GM19043 (cell line): ENCODE measurements around the gene GADL1.

Source experiments
- ATAC-seq: cut with Tn5 transposase; IDR thresholded peaks from one replicate; pipeline ENCODE4 v1.9.1; 2021; ENCODE audit warnings: low read depth; ENCODE audit not compliant: unreplicated experiment

GADL1 gene, protein sequence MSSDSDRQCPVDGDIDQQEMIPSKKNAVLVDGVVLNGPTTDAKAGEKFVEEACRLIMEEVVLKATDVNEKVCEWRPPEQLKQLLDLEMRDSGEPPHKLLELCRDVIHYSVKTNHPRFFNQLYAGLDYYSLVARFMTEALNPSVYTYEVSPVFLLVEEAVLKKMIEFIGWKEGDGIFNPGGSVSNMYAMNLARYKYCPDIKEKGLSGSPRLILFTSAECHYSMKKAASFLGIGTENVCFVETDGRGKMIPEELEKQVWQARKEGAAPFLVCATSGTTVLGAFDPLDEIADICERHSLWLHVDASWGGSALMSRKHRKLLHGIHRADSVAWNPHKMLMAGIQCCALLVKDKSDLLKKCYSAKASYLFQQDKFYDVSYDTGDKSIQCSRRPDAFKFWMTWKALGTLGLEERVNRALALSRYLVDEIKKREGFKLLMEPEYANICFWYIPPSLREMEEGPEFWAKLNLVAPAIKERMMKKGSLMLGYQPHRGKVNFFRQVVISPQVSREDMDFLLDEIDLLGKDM

DNA sequence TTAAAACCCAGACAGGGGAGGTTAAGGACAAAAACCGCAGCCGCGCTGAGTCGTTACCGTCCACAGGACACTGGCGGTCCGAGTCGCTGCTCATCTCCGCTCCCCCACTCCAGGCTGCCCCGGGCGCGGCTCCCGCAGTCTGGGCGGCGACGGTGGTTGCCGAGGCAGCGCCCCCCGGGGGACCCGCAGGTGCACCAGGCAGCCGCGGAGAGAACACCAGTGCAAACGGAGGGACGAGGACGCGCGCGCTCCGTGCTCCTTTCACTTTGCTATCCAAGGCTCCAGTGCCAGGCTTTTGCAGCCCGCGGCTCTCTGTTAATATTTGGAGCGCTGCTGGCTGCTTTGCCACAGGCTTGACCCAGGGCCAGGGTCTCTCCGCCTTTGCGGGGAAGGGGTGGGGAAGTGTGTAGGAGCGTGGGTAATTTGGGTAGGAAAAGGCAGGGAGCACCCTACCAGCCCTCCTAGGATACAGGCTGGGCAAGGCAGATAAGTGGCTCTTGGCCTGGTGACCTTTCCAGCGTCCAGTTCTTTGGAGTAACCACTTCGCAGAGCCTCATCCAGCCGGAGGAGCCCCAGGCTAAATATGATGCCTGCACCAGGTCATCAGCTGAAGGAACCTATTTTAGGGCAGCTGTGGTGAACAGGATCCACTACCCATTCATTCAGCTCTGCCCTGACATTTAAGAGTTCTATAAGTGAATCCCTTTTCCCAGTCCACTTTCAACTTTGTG, at the start of gene GADL1:
Gene GADL1 (minus strand): TSS at position 141 of the 731 bp plus-strand sequence. CDS start 47 bp downstream, at position 94.
- ATAC-seq: no peak

DNA sequence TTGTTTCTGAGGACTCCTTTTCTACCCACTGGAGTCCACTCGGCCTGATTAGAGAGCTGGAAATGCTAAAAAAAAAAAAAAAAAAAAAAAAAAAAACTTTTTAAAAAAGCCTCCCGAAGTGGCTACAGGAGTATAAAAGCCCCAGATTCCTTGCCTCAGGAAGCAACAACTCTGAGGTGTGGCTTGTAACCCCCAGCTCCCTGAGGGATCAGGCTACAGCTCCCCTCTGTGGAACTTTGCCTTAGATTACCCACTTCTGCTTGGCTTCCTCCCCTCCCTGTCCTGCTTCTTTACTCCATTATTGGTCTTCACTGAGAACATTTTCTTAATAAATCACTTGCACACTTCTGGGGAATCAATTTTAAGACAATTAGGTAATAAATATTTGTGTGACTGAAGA, 49.7 kb upstream of the GADL1 start:
- ATAC-seq: no peak

DNA sequence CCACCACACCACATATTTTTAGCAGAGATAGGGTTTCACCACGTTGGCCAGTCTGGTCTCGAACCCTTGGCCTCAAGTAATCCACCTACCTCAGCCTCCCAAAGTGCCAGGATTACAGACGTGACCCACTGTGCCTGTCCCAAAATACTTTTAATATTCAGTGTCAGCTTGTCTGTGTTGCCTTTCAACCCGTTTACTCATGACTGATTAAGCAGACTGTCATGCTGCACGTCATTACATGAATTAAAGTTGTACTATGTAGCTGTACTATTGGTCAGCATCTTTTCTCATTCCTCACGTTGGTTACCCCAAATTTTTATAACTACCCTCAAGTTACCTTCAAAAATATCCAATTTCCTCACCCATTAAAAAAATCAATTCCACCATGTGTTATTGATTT, 48.7 kb upstream of the GADL1 start:
- ATAC-seq: no peak

DNA sequence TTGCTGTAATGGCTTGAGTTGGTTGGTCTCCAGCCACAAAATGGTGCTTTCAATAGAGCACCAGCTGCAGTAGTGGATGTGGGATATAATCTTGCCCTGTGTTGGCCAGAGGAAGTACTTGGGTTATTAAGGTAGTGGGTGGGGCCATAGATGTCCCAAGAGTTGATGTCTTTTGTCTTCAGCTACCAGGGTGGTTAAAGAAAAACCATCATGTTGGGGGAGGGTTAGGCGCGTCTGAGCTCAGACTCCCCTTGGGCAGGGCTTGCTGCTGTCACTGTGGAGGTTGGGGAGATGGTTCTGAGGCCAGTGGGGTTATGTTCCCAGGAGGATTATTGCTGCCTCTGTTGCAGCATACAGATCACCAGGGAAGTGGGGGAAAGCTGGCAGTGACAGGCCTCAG, 46.9 kb upstream of the GADL1 start:
- no peak for ATAC-seq

DNA sequence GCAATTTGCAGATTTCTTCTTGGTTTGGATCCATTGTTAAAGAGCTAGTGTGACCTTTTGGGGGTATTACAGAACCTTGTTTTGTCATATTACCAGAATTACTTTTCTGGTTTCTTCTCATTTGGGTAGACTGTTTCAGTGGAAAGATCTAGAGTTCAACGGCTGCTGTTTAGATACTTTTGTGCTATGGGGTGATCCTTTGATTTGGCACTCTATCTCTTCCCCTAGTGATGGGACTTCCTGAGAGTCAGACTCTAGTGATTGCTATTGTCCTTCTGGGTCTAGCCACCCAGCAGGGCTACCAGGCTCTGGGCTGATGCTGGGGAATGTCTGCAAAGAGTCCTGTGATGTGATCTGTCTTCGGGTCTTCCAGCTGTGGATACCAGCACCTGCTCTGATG, 46.3 kb upstream of the GADL1 start:
- no peak for ATAC-seq

DNA sequence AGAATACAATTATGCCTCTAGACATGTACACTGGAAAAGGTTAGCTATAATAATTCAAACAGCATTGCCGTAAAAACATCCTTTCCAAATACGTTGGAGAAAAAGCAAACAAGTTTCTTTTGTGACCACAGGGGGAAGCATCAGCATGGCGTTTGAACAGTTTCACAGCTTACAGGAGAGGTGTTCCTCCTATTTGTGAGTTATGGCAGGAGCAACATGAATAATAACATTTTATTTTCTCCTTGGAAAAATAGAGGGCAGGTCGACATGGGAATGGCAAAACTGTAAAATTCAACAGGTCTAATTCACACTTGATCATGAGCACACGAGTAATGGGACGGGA, 39.7 kb upstream of the GADL1 start:
- no peak for ATAC-seq

DNA sequence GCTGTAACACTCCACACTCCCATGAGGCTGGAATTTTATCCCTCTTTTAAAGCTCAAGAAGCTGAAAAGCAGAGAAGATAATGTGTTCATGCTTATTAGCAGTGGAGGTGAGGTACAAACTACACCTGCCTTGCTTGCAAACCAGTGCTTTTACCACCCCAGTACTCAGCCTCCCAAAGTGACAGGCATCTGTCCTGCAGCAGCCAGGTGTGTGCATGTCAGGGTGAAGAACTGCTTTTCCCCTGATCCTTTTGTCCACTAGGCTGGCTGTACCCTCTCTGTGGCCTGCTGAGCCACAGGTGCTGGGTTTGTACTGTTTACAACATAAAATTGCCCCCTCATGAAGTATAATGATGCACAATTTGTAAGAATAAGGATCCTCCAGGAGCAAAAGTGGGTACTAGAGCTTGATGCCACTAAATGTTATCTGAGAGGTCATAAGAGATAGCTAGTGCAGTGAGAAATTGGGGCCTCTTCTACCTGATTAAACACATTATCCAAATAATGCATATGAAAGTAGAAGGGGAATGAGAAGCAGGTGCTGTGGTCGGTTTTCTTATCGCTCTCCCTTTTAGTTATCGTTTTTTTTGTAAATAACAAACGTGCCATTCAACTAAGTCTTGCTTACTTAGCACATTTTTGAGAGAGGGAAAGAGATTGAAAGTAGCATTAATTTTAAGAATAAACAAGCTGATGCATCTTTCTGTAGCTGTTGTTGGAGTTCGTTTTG, 39.2 kb upstream of the GADL1 start:
- ATAC-seq: no peak

DNA sequence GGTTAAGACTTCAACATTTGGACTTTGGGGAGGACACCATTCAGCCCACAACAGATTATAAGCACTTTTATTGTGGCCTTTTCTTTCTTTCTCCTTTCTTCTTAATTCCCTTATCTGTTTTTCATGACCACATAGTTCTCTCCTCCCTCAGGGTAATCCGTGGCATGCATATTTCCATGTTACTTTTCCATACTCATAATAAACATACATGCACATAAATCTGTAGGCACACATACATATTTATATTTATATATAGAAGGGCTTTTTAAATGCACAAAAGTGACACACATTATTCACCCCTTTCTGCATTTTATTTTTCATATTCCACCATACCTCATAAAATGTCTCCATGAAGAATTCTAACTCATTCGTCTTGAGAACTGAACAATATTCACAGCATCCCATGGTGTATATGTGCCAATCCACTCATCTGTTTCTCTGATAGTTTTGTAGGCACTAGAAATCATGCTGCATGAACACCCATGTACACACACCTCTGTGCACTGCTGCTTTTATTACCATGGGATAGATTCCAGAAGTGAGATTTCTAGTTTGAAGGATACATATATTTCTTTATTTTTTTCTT, 38.1 kb upstream of the GADL1 start:
- no peak for ATAC-seq

DNA sequence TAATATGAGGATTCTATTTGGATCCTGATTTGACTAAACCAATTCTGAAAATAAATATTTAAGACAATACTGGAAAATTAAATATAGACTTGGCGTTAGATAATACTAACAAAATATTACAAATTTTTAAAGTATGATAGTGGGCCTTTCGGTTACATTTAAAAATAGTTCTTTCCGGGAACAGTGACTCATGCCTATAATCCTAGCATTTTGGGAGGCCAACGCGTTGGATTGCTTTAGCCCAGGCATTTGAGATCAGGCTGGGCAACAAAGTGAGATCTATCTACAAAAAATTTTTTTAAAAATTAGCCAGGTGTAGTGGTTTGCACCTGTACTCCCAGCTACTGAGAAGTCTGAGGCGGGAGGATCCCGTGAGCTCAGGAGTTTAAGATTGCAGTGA, 30.3 kb upstream of the GADL1 start:
- no peak for ATAC-seq

DNA sequence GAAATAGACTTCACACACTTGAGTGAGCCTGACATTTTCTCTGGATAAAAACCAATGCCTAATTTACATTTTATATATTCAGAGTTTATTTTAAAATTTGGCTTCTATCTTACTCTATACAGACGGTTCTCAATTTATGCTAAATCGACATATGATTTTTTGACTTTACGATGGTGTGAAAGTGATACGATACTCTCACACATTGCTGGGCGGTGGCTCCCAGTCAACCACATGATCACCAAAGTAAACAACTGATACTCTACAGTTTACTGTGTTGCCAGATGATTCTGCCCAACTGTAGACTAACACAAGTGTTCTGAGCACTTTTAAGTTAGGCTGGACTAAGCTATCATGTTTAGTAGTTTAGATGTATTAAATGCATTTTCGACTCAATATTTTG, 25.1 kb upstream of the GADL1 start:
- no peak for ATAC-seq

DNA sequence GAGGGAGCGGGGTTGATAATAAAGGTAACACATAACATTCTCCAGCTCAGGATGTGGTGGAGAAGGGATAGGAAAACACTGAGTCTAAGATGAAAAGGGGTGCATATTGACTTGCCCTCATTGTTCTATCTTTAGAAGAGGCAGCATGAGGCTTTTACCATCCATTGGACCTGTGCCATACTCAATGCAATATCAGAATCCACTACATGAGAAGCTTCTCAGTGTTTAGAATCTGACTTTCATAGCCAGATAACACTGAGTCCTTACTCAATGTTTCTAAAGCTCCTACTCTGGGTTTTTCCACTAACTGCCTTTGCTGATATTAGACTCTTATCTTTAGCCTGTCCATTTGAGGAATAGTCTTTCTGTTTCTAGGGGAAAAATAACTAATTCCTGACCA, 24.3 kb upstream of the GADL1 start:
- no peak for ATAC-seq

DNA sequence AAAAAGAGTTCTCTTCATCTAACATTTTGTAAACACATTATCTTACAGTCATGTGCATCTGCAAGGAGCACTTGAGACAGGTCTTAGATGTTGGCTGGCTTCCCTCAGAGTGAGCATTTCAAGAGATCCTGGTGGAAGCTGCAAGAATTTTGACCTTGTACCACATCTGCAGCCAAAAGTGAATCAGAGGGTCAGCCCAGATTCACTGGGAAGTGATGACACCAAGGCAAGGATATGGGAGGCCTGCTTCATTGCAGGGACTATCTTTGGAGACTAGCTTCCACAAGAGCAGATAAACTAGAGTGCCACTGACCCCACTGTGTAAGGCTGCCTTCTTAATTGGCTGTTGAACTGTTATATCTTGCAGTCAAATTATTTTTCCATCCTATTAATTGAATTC, 21.3 kb upstream of the GADL1 start:
- no peak for ATAC-seq

DNA sequence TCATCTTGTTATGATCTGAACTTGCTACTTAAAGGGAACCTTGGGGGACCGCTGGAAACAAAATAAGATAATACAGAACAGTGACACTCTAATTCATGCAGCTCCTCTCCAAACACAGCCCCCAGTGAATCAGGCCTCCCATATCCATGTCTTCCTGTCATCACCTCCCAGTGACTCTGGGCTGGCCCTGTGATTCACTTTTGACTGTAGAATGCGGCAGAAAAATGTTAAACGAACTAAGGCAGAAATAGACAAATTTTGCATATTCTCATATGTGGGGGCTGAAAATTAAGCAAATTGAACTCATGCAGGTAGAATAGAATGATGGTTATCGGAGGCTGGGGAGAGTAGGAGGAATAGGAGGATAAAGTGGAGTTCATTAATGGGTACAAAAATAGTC, 20.2 kb upstream of the GADL1 start:
- no peak for ATAC-seq

DNA sequence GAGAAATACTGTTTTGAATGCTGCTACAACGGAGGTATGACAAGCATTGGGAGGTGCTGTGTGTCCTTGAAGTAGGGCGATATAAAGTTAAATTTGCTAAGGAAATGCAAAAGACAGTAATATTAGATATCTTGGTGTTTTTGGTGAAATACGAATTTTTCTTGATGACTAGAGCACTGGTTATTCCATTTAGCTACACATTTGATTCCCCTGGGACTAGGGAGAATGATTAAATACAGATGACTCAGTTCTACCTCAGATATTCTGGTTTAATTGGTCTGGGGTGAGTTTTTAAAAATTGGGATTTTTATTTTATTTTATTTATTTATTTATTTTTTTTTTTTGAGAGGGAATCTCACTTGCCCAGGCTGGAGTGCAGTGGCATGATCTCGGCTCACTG, 18.7 kb upstream of the GADL1 start:
- ATAC-seq: no peak

DNA sequence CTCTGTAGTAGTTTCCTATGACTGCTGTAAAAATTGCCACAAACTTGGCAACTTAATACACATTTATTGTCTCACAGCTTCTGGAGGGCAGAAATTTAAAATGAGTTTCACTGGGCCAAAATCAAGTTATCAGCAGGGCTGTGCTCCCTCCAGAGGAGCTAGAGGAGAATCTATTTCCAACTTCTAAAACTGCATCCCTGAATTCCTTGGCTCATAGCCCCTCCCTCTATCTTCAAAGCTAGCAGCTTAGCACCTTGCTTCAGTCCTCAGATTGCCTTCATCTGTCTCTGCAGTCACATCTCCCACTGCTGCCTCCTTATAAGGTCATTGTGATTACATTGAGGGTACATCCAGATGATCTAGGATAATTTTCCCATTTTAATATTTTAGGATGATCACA, 17.8 kb upstream of the GADL1 start:
- ATAC-seq: no peak

DNA sequence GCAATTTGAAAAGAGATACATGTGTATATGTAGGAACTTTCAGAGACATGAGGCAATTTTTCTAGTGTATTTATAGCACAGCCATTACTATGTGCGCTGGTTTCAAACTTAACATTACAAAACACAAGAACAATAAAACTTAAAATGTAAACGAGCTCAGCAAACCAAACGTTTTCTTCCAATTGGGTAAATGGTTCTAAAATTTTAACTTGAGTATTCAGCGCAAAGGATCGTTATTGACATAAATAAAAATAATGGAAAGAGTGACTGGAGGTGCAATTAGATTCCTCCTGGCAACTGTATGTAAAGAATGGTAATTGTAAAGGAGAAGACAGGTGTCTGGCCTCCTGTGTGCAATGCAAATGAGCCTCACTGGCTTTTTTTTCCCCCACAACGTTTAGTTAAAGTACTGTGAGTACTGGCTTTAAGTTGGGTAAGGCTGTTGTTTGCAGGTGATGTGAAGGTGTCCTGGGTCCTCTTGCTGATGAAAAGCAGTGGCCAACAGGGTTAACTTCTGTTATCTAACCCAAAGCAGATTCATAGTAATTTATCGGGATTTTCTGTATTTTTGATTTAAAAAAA, 14.1 kb upstream of the GADL1 start:
- ATAC-seq: no peak

DNA sequence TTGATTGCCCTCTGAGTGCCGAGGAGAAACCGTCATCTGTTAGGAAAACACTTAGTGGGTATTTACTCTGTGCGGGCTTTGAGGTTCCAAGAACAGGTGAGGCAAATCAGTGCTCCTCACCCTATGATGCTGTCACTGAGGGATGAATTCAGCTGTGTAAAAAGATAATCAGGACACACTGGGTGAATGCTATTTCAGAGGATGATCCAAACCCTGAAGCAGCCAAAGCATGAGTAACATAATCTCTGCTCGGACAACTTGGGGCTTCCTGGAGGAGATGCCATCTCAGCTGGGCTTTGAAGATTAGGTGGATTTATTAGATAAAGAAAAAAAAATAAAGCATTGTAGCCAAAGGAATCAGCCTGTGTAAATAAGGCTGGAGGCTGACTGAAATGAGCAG, 10.5 kb upstream of the GADL1 start:
- ATAC-seq: no peak

DNA sequence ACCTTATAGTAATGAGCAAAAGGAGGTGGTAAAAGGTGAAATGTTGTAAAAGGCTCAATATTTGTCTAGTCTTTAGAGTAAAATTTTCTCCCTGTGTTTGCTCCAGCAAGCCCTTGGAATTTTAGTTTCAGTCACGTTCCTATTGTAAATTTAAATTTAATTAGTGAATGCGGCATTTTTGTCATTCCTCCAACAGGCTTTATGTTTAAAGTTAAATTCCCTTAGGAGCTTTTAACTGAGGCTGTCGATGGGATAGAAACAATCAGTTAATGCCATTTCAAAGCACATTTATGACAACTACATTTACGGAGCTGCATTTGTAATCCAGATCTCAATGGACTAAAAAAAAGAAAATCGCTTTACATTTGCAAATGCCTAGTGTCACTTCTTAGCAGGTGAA, 868 bp upstream of the GADL1 start:
- no peak for ATAC-seq

DNA sequence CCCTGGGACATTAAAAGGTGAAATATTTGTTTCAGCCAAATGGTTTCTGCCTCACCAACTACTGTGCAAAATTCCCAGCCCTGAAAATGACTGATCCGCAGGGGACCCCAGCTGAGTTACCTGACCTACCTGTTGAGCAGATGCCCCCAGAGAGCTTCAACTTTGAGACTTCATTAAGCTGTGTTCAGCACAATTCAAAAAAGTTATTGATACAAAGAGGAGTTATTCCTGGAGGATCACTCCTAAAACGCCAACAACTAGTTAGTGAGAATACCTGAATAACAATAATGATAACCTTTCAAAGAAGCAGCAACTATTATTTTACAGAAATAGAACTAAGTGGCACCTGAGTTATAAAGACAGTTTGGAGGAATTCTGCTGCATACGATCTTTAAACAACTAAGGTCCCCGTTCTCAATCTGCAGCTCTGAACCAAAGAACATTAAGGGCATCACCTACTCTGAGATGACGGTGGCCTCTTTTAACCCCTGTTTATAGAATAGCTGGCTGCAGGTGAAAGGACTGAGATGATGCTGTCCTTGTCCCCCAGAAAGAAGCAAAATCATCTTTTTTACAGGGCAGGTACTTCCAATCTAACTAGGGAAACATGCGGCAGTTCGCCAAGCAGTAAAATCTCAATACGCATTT, 659 bp downstream of the GADL1 start:
- no peak for ATAC-seq

DNA sequence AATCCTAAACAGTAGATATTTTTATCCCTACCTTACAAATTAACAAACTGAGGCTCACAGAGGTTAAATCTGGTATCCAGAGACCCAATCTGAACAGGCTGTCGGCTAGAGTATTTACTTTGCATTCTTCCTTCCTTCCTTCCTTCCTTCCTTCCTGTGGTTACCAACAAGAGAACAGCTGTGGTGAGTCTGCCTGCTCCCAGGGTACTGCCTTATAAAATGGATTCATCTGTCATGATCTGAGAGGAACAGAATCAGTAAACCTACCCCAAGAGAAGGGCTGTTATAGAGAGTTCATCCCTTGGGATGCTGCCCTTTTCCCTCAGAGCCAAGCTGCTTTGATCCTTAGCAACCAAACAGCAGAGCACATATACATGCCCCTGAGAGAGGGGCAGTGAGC, 3.6 kb downstream of the GADL1 start:
- no peak for ATAC-seq
